IPS-NIHi7 (cell line): ENCODE results near the gene FOXP1.

Experiments used
- DNase-seq: peaks from one replicate; pipeline ENCODE4 v3.0.0; 2012; ENCODE audit warnings: mixed read lengths; ENCODE audit errors: extremely low spot score

The FOXP1 gene

GRCh38 chr3:71428841-71429596 is 154.5 kb downstream of the FOXP1 start:
- no peak for DNase-seq

GRCh38 chr3:71425491-71426071 is 157.9 kb downstream of the FOXP1 start:
- no peak for DNase-seq

GRCh38 chr3:71423151-71423906 is 160.2 kb downstream of the FOXP1 start:
- DNase-seq = no peak

GRCh38 chr3:71421820-71422566 is 161.5 kb downstream of the FOXP1 start:
- no peak for DNase-seq

- no peak for DNase-seq
These were observed 162.1 kb downstream of the FOXP1 start for GRCh38 chr3:71421475-71421819.

GRCh38 chr3:71419369-71419768 is 164.2 kb downstream of the FOXP1 start:
- DNase-seq = no peak

- DNase-seq = no peak
These were observed 165.7 kb downstream of the FOXP1 start for GRCh38 chr3:71417791-71418190.

- DNase-seq = peak; percentile 58
These were observed 166.7 kb downstream of the FOXP1 start for GRCh38 chr3:71416876-71417275.

GRCh38 chr3:71415681-71416122 is 167.8 kb downstream of the FOXP1 start:
- DNase-seq = no peak

- DNase-seq = peak; percentile 20
These were observed 169.2 kb downstream of the FOXP1 start for GRCh38 chr3:71414189-71414927.

- DNase-seq = no peak
These were observed 170.0 kb downstream of the FOXP1 start for GRCh38 chr3:71413572-71413971.

- no peak for DNase-seq
These were observed 174.2 kb downstream of the FOXP1 start for GRCh38 chr3:71409352-71409751.

- no peak for DNase-seq
These were observed 174.6 kb downstream of the FOXP1 start for GRCh38 chr3:71408903-71409302.

- DNase-seq = no peak
These were observed 175.7 kb downstream of the FOXP1 start for GRCh38 chr3:71407823-71408222.

GRCh38 chr3:71406972-71407810 is 176.3 kb downstream of the FOXP1 start:
- no peak for DNase-seq

- DNase-seq = no peak
These were observed 180.6 kb downstream of the FOXP1 start for GRCh38 chr3:71402911-71403310.

- DNase-seq = no peak
These were observed 181.2 kb downstream of the FOXP1 start for GRCh38 chr3:71402280-71402679.

GRCh38 chr3:71401695-71402231 is 181.8 kb downstream of the FOXP1 start:
- DNase-seq = no peak

GRCh38 chr3:71400986-71401451 is 182.5 kb downstream of the FOXP1 start:
- DNase-seq = no peak

GRCh38 chr3:71399478-71399877 is 184.1 kb downstream of the FOXP1 start:
- DNase-seq = no peak
